Measurements from ENCODE around the gene ZC3H13.

- no peak for TF ChIP-seq CTCF (IDR thresholded peaks at IDR 0.05)
- no peak for TF ChIP-seq POLR2A (IDR thresholded peaks at IDR 0.05)
These were observed 12.9 kb downstream of the ZC3H13 start for GRCh38 chr13:46039411-46040182.

Data from adrenal gland (tissue), 5 donors.